PC-9 (cell line): Measurements from ENCODE around the gene KDM4B.

Source experiments
- EZH2 ChIP-seq: fragments of 200-600 bp; sonication (generic); IDR thresholded peaks from 2 replicates; pipeline ENCODE4 v1.8.0; 2017; ENCODE audit warnings: antibody characterized with exemption, low read depth
- TF ChIP-seq, protein P1 (sequence below): fragments of 200-600 bp; sonication (generic); conservative IDR thresholded peaks from 2 replicates; pipeline ENCODE4 v1.6.1; 2017; ENCODE audit warnings: mixed run types, antibody characterized with exemption, mild to moderate bottlenecking, moderate library complexity

DNA sequence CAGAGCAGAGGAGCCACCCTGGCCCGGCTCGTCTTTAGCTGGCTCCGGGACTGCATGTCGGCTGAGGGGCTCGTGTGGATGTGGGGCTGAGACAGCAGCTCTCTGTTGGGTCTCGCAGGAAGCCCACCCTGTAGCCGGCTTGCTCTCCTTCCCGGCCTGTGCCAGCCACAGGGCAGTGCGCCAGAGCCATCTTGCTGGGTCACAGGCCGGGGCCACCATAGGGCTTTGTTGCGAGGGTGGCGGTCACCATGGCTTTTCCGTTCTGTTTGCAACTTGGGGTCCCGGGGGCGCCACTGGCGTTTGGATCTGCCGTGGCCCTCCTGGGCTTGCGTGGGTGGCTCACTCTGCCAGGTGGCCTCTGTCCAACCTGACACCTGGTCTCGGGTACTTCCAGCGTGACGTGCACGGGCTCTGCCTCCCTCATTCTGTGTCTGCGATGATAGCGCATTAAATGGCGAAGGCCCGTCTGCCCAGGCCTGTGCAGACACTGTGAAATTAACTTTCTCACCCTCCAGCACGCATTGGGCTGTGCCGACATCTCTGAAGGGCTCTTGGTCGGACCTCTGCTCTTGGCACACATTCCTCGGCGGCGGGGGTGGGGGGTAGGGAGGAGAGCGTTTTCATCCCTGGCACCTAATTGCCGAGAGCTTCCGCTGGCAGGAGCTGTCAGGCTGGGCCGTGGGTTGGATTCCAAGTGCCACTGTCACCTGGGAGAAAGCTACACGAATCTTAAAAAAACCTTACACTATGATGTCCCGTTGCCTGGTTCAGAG lies 95.1 kb downstream of the KDM4B start:
- TF ChIP-seq, protein P1, sequence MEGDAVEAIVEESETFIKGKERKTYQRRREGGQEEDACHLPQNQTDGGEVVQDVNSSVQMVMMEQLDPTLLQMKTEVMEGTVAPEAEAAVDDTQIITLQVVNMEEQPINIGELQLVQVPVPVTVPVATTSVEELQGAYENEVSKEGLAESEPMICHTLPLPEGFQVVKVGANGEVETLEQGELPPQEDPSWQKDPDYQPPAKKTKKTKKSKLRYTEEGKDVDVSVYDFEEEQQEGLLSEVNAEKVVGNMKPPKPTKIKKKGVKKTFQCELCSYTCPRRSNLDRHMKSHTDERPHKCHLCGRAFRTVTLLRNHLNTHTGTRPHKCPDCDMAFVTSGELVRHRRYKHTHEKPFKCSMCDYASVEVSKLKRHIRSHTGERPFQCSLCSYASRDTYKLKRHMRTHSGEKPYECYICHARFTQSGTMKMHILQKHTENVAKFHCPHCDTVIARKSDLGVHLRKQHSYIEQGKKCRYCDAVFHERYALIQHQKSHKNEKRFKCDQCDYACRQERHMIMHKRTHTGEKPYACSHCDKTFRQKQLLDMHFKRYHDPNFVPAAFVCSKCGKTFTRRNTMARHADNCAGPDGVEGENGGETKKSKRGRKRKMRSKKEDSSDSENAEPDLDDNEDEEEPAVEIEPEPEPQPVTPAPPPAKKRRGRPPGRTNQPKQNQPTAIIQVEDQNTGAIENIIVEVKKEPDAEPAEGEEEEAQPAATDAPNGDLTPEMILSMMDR, result no peak
- no peak for TF ChIP-seq EZH2
